Neuronal stem cell (in vitro differentiated cells): Measurements from ENCODE around the gene LDLRAD2.

ENCODE experiments used
- DNase-seq: peaks from one replicate; pipeline ENCODE4 v3.0.0-alpha.2; 2013; ENCODE audit warnings: low spot score
- H2AFZ ChIP-seq: one replicate; pipeline ENCODE4 v1.6.1; 2013; ENCODE audit warnings: mild to moderate bottlenecking, low read length, inconsistent platforms
- H2AK5ac ChIP-seq: 2 replicates; pipeline ENCODE4 v1.6.1; 2013; ENCODE audit warnings: low read depth, mild to moderate bottlenecking, inconsistent platforms, low read length, moderate library complexity, mixed read lengths
- H2BK120ac ChIP-seq: 2 replicates; pipeline ENCODE4 v1.6.1; 2013; ENCODE audit warnings: low read depth, mild to moderate bottlenecking, inconsistent platforms, low read length, moderate library complexity, mixed read lengths
- H2BK12ac ChIP-seq: one replicate; pipeline ENCODE4 v1.6.1; 2013; ENCODE audit warnings: low read length, inconsistent platforms
- H2BK15ac ChIP-seq: 2 replicates; pipeline ENCODE4 v1.6.1; 2013; ENCODE audit warnings: mild to moderate bottlenecking, low read length, inconsistent platforms, mixed read lengths
- H2BK5ac ChIP-seq: one replicate; pipeline ENCODE4 v1.6.1; 2013; ENCODE audit warnings: inconsistent platforms, mild to moderate bottlenecking, low read length, moderate library complexity
- H3K14ac ChIP-seq: one replicate; pipeline ENCODE4 v1.6.1; 2013; ENCODE audit warnings: low read length, inconsistent platforms
- H3K18ac ChIP-seq: 2 replicates; pipeline ENCODE4 v1.6.1; 2013; ENCODE audit warnings: low read length, inconsistent platforms
- H3K23ac ChIP-seq: 2 replicates; pipeline ENCODE4 v1.6.1; 2013; ENCODE audit warnings: low read depth, mild to moderate bottlenecking, mixed read lengths, low read length, inconsistent platforms; ENCODE audit not compliant: poor library complexity
- H3K27ac ChIP-seq: replicated peaks from 3 replicates; pipeline ENCODE4 v1.5.1; 2013; ENCODE audit warnings: low read length, inconsistent platforms
- H3K27me3 ChIP-seq, 3 experiments: 2 replicates each; pipeline ENCODE4 v1.6.1; 2013; ENCODE audit warnings: low read length in 3 of 3, mild to moderate bottlenecking in 2 of 3, inconsistent platforms in 1 of 3, low read depth in 1 of 3, mixed read lengths in 1 of 3, moderate library complexity in 1 of 3; ENCODE audit not compliant: control insufficient read depth in 3 of 3, insufficient read depth in 3 of 3
- H3K36me3 ChIP-seq, 2 donors: replicated peaks in 1 of 2; 2 replicates each; pipeline ENCODE4 v1.6.1; 2013; ENCODE audit warnings: low read length in 2 of 2; ENCODE audit not compliant: control insufficient read depth in 2 of 2, insufficient read depth in 2 of 2
- H3K4ac ChIP-seq: 2 replicates; pipeline ENCODE4 v1.6.1; 2013; ENCODE audit warnings: inconsistent platforms, mild to moderate bottlenecking, low read length, moderate library complexity
- H3K4me1 ChIP-seq, 2 donors: 1 replicate in 1 of 2; 2 replicates in 1 of 2; pipeline ENCODE4 v1.6.1; 2013; ENCODE audit warnings: low read length in 2 of 2, low read depth in 1 of 2; ENCODE audit not compliant: control insufficient read depth in 2 of 2, insufficient read depth in 1 of 2
- H3K4me2 ChIP-seq: one replicate; pipeline ENCODE4 v1.6.1; 2013; ENCODE audit warnings: mild to moderate bottlenecking, low read length, inconsistent platforms; ENCODE audit not compliant: insufficient read depth, poor library complexity, severe bottlenecking
- H3K4me3 ChIP-seq, 2 donors: 2 replicates each; pipeline ENCODE4 v1.5.1; 2013; ENCODE audit warnings: low read length in 2 of 2, mild to moderate bottlenecking in 2 of 2, inconsistent platforms in 1 of 2, moderate library complexity in 1 of 2
- H3K79me1 ChIP-seq: one replicate; pipeline ENCODE4 v1.6.1; 2013; ENCODE audit warnings: low read depth, mild to moderate bottlenecking, inconsistent platforms, low read length, moderate library complexity
- H3K9ac ChIP-seq: one replicate; pipeline ENCODE4 v1.6.1; 2013; ENCODE audit warnings: mild to moderate bottlenecking, low read depth, low read length, inconsistent platforms; ENCODE audit not compliant: poor library complexity
- H3K9me3 ChIP-seq, 2 donors: replicated peaks in 1 of 2; 2 replicates each; pipeline versions ENCODE3 to v1.6.1; 2013; ENCODE audit warnings: low read length in 2 of 2, mild to moderate bottlenecking in 2 of 2, inconsistent platforms in 1 of 2, low read depth in 1 of 2, mixed read lengths in 1 of 2, moderate library complexity in 1 of 2; ENCODE audit not compliant: control insufficient read depth in 2 of 2, insufficient read depth in 1 of 2
- H4K8ac ChIP-seq: one replicate; pipeline ENCODE4 v1.6.1; 2013; ENCODE audit warnings: low read depth, mild to moderate bottlenecking, inconsistent platforms, low read length, moderate library complexity
- H4K91ac ChIP-seq: one replicate; pipeline ENCODE4 v1.6.1; 2013; ENCODE audit warnings: low read length, low read depth, mild to moderate bottlenecking, inconsistent platforms; ENCODE audit not compliant: poor library complexity
- WGBS, 2 donors: extraction: QIAGEN DNeasy Blood & Tissue Kit; methylation state at CpG; one replicate each; pipeline ENCODE4 v1.1.7; 2013; ENCODE audit warnings: missing lambda C conversion rate in 2 of 2, mixed read lengths in 1 of 2; ENCODE audit not compliant: insufficient read length in 2 of 2, insufficient replicate concordance in 1 of 2; ENCODE audit errors: extremely low coverage in 2 of 2; 5-methylcytosine and 5-hydroxymethylcytosine counted together

The LDLRAD2 gene

GRCh38 chr1:21833392-21833976, 21.4 kb downstream of the LDLRAD2 start:
- H2AFZ ChIP-seq, result no peak overlapping the region
- H2BK15ac ChIP-seq, result no peak overlapping the region
- no peaks in the 10 kb centered on the region for H3K27me3 ChIP-seq
- no peak overlapping the region for H3K9ac ChIP-seq
- H3K18ac ChIP-seq, result no peak overlapping the region
- WGBS, 2 donors, result no CpG with 5 or more reads among the region's 11 CpGs
- no peak overlapping the region for H3K27ac ChIP-seq
- H4K91ac ChIP-seq, result no peak overlapping the region
- H3K14ac ChIP-seq, result peak overlapping the region; percentile 12
- H3K4ac ChIP-seq, result no peak overlapping the region
- no peak overlapping the region for H2BK5ac ChIP-seq
- no peaks in the 10 kb centered on the region for H3K4me1 ChIP-seq
- no peak overlapping the region for H2AK5ac ChIP-seq
- H3K9me3 ChIP-seq, result peaks cover 21 to 24% of the 10 kb centered on the region in 2 donors
- peaks cover 2% of the 10 kb centered on the region for H3K79me1 ChIP-seq
- H2BK120ac ChIP-seq, result no peak overlapping the region
- no peak for DNase-seq
- H3K23ac ChIP-seq, result peak overlapping the region; percentile 67
- H2BK12ac ChIP-seq, result peak overlapping the region; percentile 16
- no peak overlapping the region for H3K4me2 ChIP-seq
- peaks cover 65 to 88% of the 10 kb centered on the region in 2 donors for H3K36me3 ChIP-seq
- H3K4me3 ChIP-seq, result no peak overlapping the region
- H4K8ac ChIP-seq, result no peak overlapping the region

GRCh38 chr1:21834094-21834493, 22.0 kb downstream of the LDLRAD2 start:
- Histone ChIP-seq H3K36me3 (peaks cover 65 to 88% of the 10 kb centered on the region in 2 donors), H3K9ac (no peak overlapping the region), H3K27me3 (no peaks in the 10 kb centered on the region), H3K79me1 (no peaks in the 10 kb centered on the region), H2BK12ac (no peak overlapping the region), H3K4me1 (no peaks in the 10 kb centered on the region), H2BK120ac (no peak overlapping the region), H2AK5ac (no peak overlapping the region), H2BK15ac (no peak overlapping the region), H4K91ac (no peak overlapping the region), H3K9me3 (peaks cover 21 to 24% of the 10 kb centered on the region in 2 donors), H3K4me3 (no peak overlapping the region), H3K23ac (no peak overlapping the region), H3K4me2 (no peak overlapping the region), H3K27ac (no peak overlapping the region), H3K14ac (no peak overlapping the region), H3K4ac (no peak overlapping the region), H4K8ac (no peak overlapping the region), H2AFZ (no peak overlapping the region), H3K18ac (no peak overlapping the region), H2BK5ac (no peak overlapping the region)
- DNase-seq, result no peak
- WGBS, 2 donors, result no CpG with 5 or more reads among the region's 1 CpG

- Histone ChIP-seq H3K4me3 (peak overlapping the region in 1 of 2 donors; percentile 33), H3K4me1 (no peaks in the 10 kb centered on the region), H2AK5ac (no peak overlapping the region), H3K36me3 (peaks cover 65 to 88% of the 10 kb centered on the region in 2 donors), H4K8ac (no peak overlapping the region), H3K79me1 (peaks cover 2% of the 10 kb centered on the region), H2BK5ac (no peak overlapping the region), H2BK120ac (no peak overlapping the region), H3K27me3 (no peaks in the 10 kb centered on the region), H3K18ac (no peak overlapping the region), H3K27ac (no peak overlapping the region), H3K14ac (no peak overlapping the region), H3K9ac (peak overlapping the region; percentile 47), H2BK12ac (no peak overlapping the region), H3K4me2 (no peak overlapping the region), H3K4ac (no peak overlapping the region), H3K23ac (no peak overlapping the region), H2AFZ (no peak overlapping the region), H3K9me3 (peaks cover 21 to 24% of the 10 kb centered on the region in 2 donors), H4K91ac (no peak overlapping the region), H2BK15ac (no peak overlapping the region)
- WGBS, 2 donors, result no CpG with 5 or more reads among the region's 16 CpGs
- DNase-seq, result no peak
Measured at GRCh38 chr1:21834666-21835065, 22.6 kb downstream of the LDLRAD2 start.

GRCh38 chr1:21836010-21836409, 23.9 kb downstream of the LDLRAD2 start:
- Histone ChIP-seq H4K91ac (no peak overlapping the region), H2BK15ac (no peak overlapping the region), H3K4me3 (no peak overlapping the region), H2AFZ (no peak overlapping the region), H3K27ac (no peak overlapping the region), H2BK5ac (no peak overlapping the region), H3K4ac (no peak overlapping the region), H2AK5ac (no peak overlapping the region), H2BK120ac (no peak overlapping the region), H3K18ac (no peak overlapping the region), H3K9me3 (peaks cover 21 to 24% of the 10 kb centered on the region in 2 donors), H3K23ac (no peak overlapping the region), H3K14ac (no peak overlapping the region), H3K9ac (no peak overlapping the region), H3K27me3 (no peaks in the 10 kb centered on the region), H3K4me2 (no peak overlapping the region), H3K36me3 (peaks cover 58 to 87% of the 10 kb centered on the region in 2 donors), H2BK12ac (no peak overlapping the region), H3K4me1 (no peaks in the 10 kb centered on the region), H4K8ac (no peak overlapping the region), H3K79me1 (peaks cover 2% of the 10 kb centered on the region)
- WGBS, 2 donors, result no CpG with 5 or more reads among the region's 4 CpGs
- DNase-seq, result no peak
